ENCODE data around the gene CDKN3. TPM values are rescaled to one million over a fixed set of nuclear protein-coding genes. Genes with fewer than 3 reads are reported as not detected.
"Not testable (repeated sequence)": the region's sequence is repeated elsewhere in the genome, so short reads cannot be mapped to it uniquely, and the experiment has no call there.

Gene CDKN3
- polyA plus RNA-seq, 3 donors: 20.3 to 25.6 (median 22.4) TPM

- DNase-seq: no peak
Observed at GRCh38 chr14:54410215-54410614, 13.4 kb downstream of the CDKN3 start.

- no peak for DNase-seq
Observed at GRCh38 chr14:54411371-54411770, 14.6 kb downstream of the CDKN3 start.

GRCh38 chr14:54420478-54421142 is 23.8 kb downstream of the CDKN3 start:
- no peak for DNase-seq

- no peak for DNase-seq
Observed at GRCh38 chr14:54423991-54424390, 27.2 kb downstream of the CDKN3 start.

- no peak for DNase-seq
Observed at GRCh38 chr14:54424479-54424901, 27.7 kb downstream of the CDKN3 start.

GRCh38 chr14:54425068-54425467 is 28.3 kb downstream of the CDKN3 start:
- DNase-seq: no peak

GRCh38 chr14:54425537-54426274 is 28.9 kb downstream of the CDKN3 start:
- no peak for DNase-seq

- no peak for DNase-seq
Observed at GRCh38 chr14:54427871-54428270, 31.1 kb downstream of the CDKN3 start.

GRCh38 chr14:54428527-54428926 is 31.7 kb downstream of the CDKN3 start:
- no peak for DNase-seq

GRCh38 chr14:54435500-54435981 is 38.7 kb downstream of the CDKN3 start:
- DNase-seq: no peak

- not testable (repeated sequence) for DNase-seq
Observed at GRCh38 chr14:54437954-54438353, 41.1 kb downstream of the CDKN3 start.

GRCh38 chr14:54438703-54439102 is 41.9 kb downstream of the CDKN3 start:
- DNase-seq: no peak

GRCh38 chr14:54440037-54440436 is 43.2 kb downstream of the CDKN3 start:
- no peak for DNase-seq

GRCh38 chr14:54440476-54440872 is 43.7 kb downstream of the CDKN3 start:
- DNase-seq: no peak

GRCh38 chr14:54440873-54441868 is 44.4 kb downstream of the CDKN3 start, which contains the start of gene CNIH1:
TSS of gene CNIH1 (minus strand) at chr14:54441374. CDS start at chr14:54441327, 47 bp downstream.
- DNase-seq: peak; percentile 92

GRCh38 chr14:54442961-54443360 is 46.2 kb downstream of the CDKN3 start:
- not testable (repeated sequence) for DNase-seq

- DNase-seq: peak; percentile 41
Observed at GRCh38 chr14:54443981-54444380, 47.2 kb downstream of the CDKN3 start.

GRCh38 chr14:54444681-54445080 is 47.9 kb downstream of the CDKN3 start:
- DNase-seq: no peak

GRCh38 chr14:54446161-54446693 is 49.4 kb downstream of the CDKN3 start:
- DNase-seq: peak; percentile 84

GRCh38 chr14:54447231-54447692 is 50.5 kb downstream of the CDKN3 start:
- DNase-seq: no peak

- no peak for DNase-seq
Observed at GRCh38 chr14:54450535-54450934, 53.7 kb downstream of the CDKN3 start.

Measured in renal pelvis (tissue), 4 donors.